GM12891 (cell line): ENCODE results near the gene MYO9A.

Experiments
- PAX5 ChIP-seq: IDR thresholded peaks from 2 replicates; pipeline ENCODE4 v1.6.1; 2011; ENCODE audit warnings: low read length, moderate library complexity, mild to moderate bottlenecking; ENCODE audit not compliant: insufficient read depth, severe bottlenecking
- POLR2A ChIP-seq: IDR thresholded peaks from 2 replicates; pipeline ENCODE4 v1.6.1; 2011; ENCODE audit warnings: low read depth, low read length, control low read depth
- POLR2AphosphoS5 ChIP-seq: IDR thresholded peaks from 2 replicates; pipeline ENCODE4 v1.6.1; 2011; ENCODE audit warnings: low read depth, low read length, control low read depth

GRCh38 chr15:72033711-72034110 is 84.2 kb downstream of the MYO9A start:
- TF ChIP-seq POLR2AphosphoS5 (no peak), POLR2A (no peak), PAX5 (no peak)
